GM10847 (cell line): ENCODE measurements around the gene ANKIB1.

Experiments used
- POLR2A ChIP-seq: IDR thresholded peaks from 2 replicates; pipeline ENCODE4 v1.6.1; 2011; ENCODE audit not compliant: insufficient read length; ENCODE audit errors: extremely low read depth

Gene ANKIB1

GRCh38 chr7:92255308-92255707, 9.5 kb downstream of the ANKIB1 start:
- no peak for TF ChIP-seq POLR2A

GRCh38 chr7:92259062-92259461, 13.3 kb downstream of the ANKIB1 start:
- no peak for TF ChIP-seq POLR2A

GRCh38 chr7:92259610-92260247, 14.0 kb downstream of the ANKIB1 start:
- TF ChIP-seq POLR2A: no peak

GRCh38 chr7:92260248-92260781, 14.5 kb downstream of the ANKIB1 start:
- TF ChIP-seq POLR2A: no peak

- TF ChIP-seq POLR2A: no peak
Observed at GRCh38 chr7:92266415-92267241, 20.9 kb downstream of the ANKIB1 start.

- TF ChIP-seq POLR2A: no peak
Observed at GRCh38 chr7:92268921-92269320, 23.1 kb downstream of the ANKIB1 start.

GRCh38 chr7:92275327-92275726, 29.6 kb downstream of the ANKIB1 start:
- no peak for TF ChIP-seq POLR2A

GRCh38 chr7:92276460-92276864, 30.7 kb downstream of the ANKIB1 start:
- no peak for TF ChIP-seq POLR2A

GRCh38 chr7:92279396-92280031, 33.7 kb downstream of the ANKIB1 start:
- no peak for TF ChIP-seq POLR2A

- no peak for TF ChIP-seq POLR2A
Observed at GRCh38 chr7:92281031-92281430, 35.3 kb downstream of the ANKIB1 start.

GRCh38 chr7:92282221-92282814, 36.5 kb downstream of the ANKIB1 start:
- no peak for TF ChIP-seq POLR2A

- TF ChIP-seq POLR2A: no peak
Observed at GRCh38 chr7:92282930-92283329, 37.2 kb downstream of the ANKIB1 start.

GRCh38 chr7:92289321-92289720, 43.5 kb downstream of the ANKIB1 start:
- TF ChIP-seq POLR2A: no peak

- no peak for TF ChIP-seq POLR2A
Observed at GRCh38 chr7:92292981-92293380, 47.2 kb downstream of the ANKIB1 start.

- no peak for TF ChIP-seq POLR2A
Observed at GRCh38 chr7:92293896-92294590, 48.3 kb downstream of the ANKIB1 start.
